ENCODE measurements around the gene LYZL1.
"Not testable (repeated sequence)": the region's sequence is repeated elsewhere in the genome, so short reads cannot be mapped to it uniquely, and the experiment has no call there.

LYZL1 gene

DNA sequence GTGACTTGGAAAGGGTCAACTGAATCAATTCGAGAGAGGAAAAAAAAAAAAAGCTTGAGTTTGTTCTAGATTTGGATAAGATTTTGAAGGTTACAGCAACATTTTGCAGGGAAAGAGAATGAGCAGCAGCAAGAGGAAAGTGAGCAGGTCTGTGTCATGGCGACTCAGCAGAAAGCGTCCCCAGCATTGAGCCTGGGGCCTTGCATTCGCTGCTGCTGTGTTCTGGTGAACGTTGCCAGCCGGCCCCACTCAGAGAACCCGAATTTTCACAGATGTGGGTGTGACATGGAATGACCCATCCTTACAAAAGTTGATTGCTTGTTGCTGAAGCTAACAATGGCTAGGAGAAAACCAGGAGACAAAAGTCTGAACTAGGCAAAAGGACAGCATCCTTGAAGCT lies 21.6 kb downstream of the LYZL1 start:
- not testable (repeated sequence) for DNase-seq

DNA sequence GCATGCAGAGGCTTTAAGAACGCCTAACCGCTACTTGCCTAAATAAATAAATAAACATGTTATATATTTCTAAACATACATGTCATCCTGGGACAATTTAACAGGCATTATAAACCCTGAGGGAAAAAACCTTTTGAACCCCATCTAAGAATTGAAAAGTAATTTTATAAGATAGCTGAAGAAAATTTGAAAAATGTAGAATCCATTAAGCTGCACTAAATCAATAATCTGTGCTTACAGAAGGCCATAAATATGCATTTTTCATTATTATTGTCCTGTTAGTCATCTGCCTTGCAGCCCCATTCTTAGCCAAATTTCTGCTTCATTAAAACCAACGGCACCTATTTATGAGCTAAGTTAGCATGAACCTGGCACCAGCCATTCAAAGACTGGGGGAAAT lies 24.2 kb downstream of the LYZL1 start:
- DNase-seq: no peak

DNA sequence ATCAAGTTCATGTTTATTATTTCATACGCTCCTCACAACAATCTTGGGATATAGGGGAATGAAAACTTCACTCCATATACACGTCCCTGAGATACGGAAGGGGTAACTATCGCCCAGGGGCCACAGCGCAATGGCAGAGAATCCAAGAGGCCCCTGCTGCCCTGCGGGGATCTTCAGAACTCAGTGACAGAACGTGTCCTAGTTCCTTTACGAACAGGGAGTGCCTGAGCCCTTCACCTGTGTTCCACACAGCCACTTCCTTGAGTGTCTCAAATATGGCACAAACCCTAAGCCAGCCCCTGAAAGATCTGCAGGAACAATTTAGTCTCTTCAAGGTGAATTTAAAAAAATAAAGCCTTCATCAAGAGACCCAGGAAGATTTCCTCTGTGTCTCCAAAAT lies 25.9 kb downstream of the LYZL1 start:
- DNase-seq: no peak

DNA sequence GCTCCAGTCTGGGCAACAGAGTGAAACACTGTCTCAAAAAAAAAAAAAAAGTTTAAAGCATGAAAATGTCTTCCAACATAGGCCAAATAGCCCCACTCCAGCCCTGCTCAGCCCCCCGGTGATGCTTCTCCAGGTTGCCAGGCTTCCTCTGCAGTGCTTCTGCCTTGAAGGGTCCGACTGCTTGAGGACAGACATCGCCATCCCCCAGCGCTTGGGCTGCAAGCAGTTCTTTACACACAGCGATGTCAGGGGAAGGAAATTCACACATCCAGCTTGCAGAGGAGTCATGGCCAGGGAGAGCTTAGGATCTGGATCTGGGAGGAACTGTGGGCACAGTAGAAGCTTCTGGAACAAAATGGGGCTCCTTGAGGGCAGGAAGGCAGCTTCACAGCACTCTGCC lies 26.9 kb downstream of the LYZL1 start:
- no peak for DNase-seq

DNA sequence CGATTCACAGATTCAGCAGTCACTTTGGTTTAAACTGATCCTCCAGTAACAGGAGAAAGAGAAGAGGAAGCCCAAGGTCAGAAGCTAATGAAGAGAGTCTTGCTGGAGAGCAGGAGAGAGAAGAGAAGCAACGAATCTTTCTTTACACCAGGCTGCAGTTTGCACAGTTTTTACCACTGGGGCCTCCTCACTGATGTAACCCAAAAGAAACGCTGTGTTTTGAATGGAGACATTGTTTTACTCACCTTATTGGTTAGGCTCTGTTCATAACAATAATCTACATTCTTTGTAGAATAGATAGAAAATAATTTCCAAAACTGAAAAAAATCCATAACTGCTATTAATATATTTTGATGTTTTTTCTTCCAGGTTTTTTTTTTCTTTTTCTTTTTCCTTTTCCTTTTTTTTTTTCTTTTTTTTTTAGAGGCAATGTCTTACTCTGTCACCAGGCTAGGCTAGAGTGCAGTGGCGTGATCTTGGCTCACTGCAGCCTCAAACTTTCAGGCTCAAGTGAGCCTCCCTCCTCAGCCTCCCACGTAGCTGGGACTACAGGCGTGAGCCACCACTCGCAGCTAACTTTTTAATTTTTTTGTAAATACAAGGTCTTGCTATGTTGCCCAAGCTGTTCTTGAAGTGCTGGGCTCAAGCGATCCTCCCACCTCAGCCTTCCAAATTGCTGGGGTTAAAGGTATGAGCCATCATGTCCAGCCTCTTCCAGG lies 27.6 kb downstream of the LYZL1 start:
- no peak for DNase-seq

DNA sequence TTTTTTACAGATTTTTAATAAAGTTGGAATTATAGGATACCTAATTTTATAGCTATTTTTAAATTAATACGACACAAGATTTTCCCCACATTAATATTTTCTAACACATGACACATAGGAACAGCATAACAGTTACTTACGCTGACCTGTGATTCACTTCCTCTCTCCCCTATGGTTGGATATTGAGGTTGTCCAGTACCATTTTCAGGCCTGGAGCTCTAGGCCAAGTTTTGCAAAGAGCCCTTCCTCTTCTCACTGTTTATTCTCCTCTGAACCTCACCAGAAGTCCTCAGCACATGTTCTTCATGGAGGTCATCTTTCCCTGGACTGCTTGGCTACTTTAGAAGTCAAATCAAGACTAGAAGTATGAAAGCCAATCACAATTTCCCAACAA lies 28.2 kb downstream of the LYZL1 start:
- DNase-seq: no peak

DNA sequence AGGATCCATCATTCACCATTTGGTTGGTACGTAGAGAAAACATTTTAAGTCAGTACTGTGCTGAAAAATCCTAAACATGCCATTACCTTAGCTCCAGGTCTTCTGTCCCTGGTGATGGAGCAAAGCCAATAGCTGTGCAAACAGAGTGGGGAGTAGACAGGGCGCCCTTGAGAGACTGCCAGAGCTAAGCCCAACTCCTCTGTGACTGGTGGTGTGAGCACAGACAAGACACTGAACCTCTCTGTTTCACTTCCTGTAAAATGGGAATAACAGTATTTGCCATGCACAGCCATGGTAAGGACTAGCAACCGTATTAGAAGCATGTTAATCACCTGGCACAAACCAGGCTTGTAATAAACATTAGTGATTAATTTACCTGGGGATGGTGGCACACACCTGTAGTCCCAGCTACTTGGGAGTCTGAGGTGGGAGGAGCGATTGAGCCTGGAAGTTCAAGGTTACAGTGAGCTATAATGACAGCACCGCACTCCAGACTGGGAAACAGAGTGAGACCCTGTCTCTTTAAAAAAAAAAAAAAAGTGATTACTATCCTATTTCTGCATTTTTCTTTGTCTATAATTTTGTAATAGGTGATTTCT lies 28.7 kb downstream of the LYZL1 start:
- DNase-seq: no peak

DNA sequence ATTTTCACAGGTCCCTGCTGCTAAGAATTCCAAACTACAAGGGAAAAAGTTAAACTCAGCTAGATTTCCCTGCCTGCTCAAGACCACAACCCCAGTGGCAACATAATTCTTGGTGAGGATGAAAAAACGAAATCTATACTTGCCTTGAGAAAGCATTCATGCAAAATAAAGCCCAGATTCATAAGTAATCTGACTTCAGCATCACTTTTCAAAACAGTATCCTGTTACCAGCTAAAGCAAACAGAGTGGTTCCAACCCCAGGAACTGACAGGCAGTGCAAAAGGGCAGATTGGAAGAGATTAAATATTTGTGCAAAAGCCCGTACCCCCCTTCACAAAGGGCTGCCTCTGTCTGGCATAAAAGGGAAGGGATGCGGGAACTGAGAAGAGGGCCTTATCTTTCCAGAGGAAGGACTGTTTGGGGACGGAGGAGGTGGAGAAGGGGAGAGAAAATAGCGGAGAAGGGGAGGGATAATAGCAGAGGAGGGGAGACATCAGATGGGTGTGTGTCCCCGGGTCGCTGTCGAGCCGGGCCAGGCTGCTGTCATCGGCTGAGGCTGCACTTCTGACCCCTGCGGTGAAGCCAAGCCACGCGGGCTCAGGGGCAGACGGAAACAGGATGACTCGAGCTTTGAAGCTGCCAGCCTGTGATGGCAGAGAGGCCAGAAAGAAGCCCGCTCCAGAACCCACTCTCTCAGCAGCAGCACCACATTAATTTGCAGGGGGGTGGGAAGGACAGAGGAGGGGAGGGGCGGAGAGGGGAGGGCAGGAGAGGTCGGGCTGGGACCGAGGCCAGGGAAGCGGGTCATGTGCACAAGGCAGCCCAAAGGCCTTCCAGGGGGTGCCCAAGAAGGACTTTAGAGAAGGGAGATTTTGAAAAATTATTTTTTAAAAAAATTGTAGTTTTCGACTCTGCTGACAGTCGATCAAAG lies 29.5 kb downstream of the LYZL1 start:
- not testable (repeated sequence) for DNase-seq

DNA sequence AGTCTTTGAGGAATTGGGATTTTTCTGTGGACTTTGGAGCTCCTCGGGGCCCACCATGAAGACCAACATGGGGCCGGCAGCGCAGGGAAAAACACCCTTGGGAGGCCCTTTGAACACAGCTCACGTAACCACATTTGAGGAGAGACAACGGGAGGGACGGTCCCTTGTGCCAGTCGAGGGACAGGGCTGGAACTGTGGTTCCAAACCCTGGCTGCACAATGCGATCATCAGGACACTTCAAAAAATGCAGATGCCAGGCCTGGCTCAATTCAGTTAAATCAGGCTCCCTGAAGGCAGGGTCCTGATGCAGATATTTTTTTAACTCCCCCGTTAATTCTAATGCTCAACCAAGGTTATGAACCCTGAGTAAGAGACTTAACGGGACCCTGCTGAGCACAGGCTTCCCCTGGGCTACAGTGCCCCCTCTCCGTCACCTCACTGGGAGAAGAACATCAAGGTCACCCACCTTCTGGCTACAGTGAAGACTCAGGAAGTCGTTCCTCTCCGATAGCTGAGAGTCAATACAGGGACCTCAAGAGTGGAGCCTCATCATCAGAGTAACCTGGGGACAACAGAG lies 30.4 kb downstream of the LYZL1 start:
- DNase-seq: no peak

DNA sequence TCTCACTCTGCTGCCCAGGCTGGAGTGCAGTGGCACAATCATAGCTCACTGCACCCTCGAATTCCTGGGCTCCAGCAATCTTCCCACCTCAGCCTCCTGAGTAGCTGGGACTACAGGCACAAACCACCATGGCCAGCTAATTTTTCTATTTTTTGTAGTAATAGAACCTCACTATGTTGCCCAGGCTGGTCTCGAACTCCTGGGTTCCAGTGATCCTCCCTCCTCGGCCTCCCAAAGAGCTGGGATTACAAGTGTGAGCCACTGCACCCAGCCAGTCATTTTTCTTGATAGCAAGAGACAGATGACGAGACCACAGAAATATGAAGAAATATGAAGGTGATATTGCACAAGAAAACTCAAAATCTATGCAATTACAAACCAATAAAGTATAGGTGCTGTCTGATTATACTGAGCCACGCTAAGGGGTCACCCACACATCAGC lies 31.8 kb downstream of the LYZL1 start:
- not testable (repeated sequence) for DNase-seq

DNA sequence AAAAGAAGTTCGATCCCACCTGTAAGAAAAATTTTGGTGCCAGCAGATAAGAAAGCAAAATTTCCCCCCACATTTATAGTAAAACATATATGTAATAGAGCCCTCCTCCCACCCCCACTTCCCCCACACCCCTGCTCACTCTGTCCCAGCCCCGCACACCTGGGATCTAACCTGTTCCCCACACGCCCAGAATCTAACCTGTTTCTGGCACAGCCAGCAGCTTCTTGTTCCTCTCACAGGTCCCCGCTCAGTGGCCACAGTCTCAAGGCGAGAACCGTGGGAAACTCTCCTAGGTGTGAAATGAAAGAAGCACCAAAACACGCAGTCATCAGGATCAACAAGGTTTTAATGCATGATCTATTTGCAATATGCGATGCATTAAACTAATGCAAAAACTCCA lies 32.8 kb downstream of the LYZL1 start:
- no peak for DNase-seq

DNA sequence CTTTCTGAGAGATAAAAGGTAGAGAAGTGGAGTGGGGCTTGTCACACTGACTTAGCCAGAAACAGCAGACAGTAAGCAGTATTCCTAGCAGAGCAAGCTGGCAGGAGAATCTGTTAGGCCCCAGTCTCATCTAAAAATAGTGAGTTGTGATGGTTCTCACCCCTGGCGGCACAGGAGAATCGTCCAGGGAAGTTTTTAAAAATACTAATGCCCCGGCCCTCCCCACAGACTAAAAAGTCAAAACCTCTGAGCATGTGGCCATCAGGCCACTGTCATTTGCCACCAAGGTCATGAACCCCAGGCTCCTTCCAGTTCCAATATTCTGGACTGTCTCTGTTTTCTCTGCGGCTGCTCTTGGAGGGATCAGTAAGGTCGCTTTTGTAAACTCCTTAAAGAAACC lies 34.0 kb downstream of the LYZL1 start:
- no peak for DNase-seq

DNA sequence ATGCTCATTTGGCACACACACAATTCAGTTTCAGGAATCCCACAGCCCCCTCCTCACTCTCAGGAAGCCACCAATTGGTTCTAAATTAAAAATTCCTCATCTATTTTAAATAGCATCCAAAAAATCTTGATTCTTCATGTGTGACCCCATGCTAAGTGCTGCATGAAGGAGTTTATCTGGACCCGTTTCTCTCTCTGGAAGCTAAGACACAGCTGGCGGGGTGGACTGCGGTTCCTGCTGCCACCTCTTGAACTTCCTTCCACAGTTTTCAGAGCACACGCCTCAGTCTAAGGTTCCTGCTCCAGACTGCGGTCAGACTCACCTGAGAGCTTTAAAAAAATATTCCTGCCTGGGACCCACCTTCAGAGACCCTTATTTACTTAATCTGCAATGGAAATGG lies 34.5 kb downstream of the LYZL1 start:
- no peak for DNase-seq

DNA sequence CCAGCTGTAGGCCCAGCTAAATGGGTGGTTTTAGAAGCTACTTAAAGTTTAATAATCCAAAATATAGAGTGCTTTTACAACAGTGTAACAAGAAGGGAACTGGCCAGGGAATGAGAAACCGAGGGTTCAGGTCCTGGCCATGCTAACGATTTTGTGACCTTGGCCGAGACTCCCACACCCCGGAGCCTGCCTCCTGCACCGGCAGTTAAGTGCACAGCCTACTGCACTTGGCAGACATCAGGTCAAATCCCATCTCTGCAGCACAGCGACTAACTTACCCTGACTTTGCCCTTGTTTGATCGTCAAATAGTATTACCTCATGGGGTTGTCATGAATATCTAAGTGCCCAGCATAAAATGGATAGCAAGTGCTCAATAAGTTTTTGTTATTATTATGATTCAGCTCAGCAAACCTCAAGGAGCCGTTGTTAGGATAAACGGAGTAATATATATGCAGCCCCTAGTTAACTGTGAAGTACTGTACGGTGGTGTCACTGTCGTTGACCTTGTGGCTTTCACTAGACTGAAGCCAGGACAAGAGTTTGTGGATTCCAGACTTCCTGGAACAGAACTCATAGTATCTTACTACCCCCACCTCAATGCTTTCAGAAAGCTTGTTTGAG lies 35.5 kb downstream of the LYZL1 start:
- DNase-seq: no peak

DNA sequence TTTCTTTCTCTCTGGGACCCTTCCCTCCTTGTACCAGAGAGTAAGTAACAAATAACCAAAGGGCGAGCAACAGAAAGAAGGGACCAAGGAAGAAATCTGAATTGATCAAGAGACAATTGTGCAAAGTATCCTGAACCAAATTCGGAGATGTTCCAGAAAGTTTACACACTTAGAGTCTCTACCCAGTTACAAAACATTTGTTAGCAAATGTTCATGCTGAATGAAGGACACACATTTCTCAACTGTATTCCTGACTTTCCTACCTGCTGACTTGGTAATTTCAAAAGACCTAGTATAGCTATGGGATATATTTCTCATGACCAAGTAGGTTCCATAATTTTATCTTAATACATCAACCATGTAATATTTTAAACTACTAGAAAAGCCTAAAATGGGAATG lies 37.4 kb downstream of the LYZL1 start:
- DNase-seq: no peak

DNA sequence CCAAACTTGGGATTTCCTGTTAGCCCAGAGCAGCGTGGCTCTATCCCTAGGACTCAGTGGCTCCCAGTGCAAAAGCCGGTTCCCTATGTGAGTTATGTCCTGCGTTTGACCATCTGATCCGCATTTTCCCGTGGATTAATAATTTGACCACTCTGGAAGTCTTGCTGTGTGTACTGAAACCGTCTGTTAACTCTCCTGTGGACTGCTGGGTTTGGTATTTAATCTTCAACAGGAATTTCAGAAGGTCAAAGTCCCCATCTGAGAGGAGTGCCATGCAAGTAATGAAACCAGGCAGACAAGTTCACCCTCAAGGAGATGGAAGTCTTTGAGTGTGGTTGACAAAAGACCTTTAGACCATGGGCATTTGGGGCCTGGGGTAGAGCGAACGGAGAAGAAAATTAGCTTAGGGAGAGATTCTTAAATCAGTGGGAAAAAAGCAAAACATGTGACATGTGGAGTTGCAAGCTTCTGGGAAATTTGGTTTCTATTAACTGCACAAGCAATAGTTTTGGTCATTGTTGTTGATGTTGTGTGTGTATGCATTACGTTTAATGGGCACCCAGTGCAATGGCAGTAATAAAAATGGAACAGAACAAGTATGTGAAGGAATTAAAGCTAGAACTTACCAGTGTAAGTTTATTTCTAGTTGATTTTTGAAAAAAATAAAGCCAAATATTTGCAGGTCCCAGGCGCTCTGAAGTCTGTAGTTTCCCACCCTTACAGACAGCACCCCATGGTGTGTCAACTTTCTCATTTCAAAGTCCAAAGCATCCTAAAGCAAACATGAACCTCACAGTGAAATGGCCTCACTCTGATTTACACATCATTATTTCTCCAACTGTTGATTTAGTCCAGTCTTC lies 38.2 kb downstream of the LYZL1 start:
- no peak for DNase-seq

DNA sequence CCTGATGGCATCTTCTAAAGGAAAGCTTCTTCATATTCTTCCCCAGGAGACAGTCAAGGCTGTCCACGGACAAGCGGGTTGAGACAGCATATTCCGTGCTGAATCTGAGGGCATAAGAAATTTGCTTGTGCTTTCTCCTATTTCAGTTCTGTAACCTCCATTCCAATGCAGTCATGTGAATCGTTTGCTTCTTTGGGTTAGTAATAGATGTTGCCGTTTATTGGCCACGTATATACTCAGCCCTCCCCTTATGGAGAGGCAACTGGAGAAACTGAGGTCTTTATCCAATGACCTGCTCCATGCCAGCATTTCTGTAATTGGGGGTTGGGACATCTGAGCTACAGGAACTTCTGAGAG lies 38.9 kb downstream of the LYZL1 start:
- DNase-seq: no peak

DNA sequence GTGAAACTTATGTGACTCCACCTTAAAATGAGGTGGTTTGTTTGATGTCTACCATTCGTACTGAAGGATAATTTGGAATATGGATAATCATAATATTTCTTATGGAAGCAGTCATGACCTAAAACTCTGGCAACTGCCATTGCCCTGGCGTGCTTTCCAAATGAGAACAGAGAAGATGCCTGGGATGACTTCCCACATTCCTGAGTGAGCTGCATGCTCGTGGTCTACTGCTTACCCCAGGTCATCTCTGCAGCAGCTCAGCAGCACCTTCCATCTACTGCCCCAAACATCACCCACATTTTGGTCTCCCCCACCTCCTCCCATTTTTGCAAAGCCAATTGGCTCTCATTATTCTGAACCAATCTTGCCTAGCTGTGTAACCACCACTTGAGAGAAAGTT lies 40.1 kb downstream of the LYZL1 start:
- no peak for DNase-seq

DNA sequence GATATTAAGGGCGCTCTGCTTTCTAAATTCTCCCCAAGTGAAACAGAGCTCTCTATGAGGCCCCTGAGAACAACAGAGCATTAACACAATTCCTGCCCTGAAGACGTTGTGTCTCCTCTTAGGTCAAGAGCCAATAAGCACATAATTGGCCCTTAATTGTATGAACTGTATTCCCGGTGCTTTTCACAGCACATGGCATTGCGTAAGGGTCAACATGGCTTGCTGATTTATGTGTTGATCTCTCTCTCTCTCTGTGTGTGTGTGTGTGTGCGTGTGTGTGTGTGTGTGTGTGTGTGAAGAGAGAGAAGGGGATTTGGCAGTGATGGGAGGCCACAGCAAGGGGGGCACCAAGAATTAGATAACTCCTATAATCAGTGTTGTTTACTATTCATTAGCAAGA lies 40.5 kb downstream of the LYZL1 start:
- DNase-seq: peak; percentile 58

DNA sequence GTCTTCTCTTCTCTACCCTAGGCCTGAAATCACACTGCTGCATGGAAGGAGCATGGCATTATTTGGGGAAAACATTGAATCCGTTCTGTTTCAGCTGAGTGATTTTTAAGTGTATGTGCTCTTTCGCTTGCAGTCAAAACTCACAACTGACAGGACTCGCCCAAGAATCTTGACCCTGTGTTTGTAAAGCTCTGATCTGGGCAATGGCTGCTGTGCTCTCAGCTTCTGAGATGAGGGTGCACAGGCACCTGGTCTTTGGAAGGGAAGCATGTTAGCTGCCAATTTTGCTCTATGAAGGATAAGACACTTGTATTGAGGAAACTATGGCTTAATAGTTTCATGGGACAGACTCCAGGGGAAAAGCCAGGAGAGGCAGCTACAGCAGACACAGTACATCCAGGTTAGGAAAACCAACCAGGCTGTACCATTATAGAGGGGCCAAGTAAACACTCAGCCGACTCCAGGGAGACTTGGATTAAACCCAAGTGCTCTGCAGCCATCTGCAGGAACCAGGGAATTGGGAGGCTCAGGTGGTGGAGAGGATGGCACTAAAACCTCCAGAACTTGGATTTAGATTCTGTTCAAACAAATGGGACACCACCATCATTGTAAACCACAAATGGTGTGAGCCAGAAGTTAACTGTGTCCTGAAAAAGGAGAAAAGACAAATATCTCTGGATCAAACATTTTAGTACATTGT lies 43.3 kb downstream of the LYZL1 start:
- DNase-seq: no peak

DNA sequence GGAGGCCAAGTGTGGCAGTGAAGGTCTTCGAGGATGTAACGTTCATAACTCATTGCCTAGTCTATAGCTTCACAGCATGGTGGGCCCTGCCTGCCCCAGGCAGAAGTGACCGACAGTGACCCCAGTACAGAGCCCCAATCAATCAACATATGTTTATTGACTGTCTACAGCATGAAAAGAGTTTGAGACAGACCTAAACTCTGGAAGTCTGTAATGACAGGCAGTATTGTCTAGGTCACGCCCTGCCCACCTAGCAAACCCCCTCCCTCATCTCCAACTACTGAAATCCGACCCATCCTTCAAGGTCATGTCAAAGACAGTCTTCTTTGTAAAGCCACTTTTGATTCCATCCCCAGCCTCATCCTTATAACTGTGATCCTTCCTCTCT lies 43.9 kb downstream of the LYZL1 start:
- no peak for DNase-seq

DNA sequence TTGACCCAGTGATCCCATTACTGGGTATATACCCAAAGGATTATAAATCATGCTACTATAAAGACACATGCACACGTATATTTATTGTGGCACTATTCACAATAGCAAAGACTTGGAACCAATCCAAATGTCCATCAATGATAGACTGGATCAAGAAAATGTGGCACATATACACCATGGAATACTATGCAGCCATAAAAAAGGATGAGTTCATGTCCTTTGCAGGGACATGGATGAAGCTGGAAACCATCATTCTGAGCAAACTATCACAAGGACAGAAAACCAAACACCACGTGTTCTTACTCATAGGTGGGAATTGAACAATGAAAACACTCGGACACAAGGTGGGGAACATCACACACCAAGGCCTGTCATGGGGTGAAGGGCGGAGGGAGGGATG lies 48.7 kb downstream of the LYZL1 start:
- DNase-seq: not testable (repeated sequence)

Data from NCI-H1436 treated with DMSO at 0.1 percent for 48 hours (cell line).